HepG2 (cell line): ENCODE data around the gene SSBP4. TPM values are rescaled to one million over a fixed set of nuclear protein-coding genes. Genes with fewer than 3 reads are reported as not detected.

Experiments used
- AGO1 ChIP-seq: fragments of 200-400 bp; formaldehyde crosslinking; IDR thresholded peaks from 2 replicates; pipeline ENCODE4 v1.6.1; 2017; ENCODE audit warnings: mild to moderate bottlenecking, low read depth, low read length, moderate library complexity; ENCODE audit not compliant: poor library complexity, severe bottlenecking
- AKAP8 ChIP-seq: sonication (generic); formaldehyde crosslinking; IDR thresholded peaks from 2 replicates; pipeline ENCODE4 v1.5.1; 2020; ENCODE audit warnings: mild to moderate bottlenecking, missing genetic modification reagents
- CHCHD3 ChIP-seq: sonication (generic); formaldehyde crosslinking; IDR thresholded peaks from 2 replicates; pipeline ENCODE4 v1.8.0; 2022; ENCODE audit warnings: mild to moderate bottlenecking, missing genetic modification reagents, moderate library complexity
- FOXP4 ChIP-seq: sonication (generic); formaldehyde crosslinking; IDR thresholded peaks from 2 replicates; pipeline ENCODE4 v1.4.0; 2020; ENCODE audit warnings: missing genetic modification reagents
- HNRNPK ChIP-seq: fragments of 200-400 bp; formaldehyde crosslinking; IDR thresholded peaks from 2 replicates; pipeline ENCODE4 v1.6.1; 2018; ENCODE audit warnings: low read length, low read depth, moderate library complexity, mild to moderate bottlenecking; ENCODE audit not compliant: poor library complexity, severe bottlenecking
- HOXA7 ChIP-seq: sonication (generic); formaldehyde crosslinking; IDR thresholded peaks from 2 replicates; pipeline ENCODE4 v1.8.1; 2022; ENCODE audit warnings: mild to moderate bottlenecking, missing genetic modification reagents, moderate library complexity
- IKZF4 ChIP-seq: sonication (generic); formaldehyde crosslinking; IDR thresholded peaks from 2 replicates; pipeline ENCODE4 v1.5.1; 2020; ENCODE audit warnings: borderline replicate concordance, mild to moderate bottlenecking, low read depth, missing genetic modification reagents; ENCODE audit errors: not compliant biosample characterization
- KDM6A ChIP-seq: IDR thresholded peaks from 2 replicates; pipeline ENCODE4 v1.6.1; 2016; ENCODE audit warnings: low read depth
- MAFG ChIP-seq: sonication (generic); formaldehyde crosslinking; IDR thresholded peaks from 2 replicates; pipeline ENCODE4 v1.5.1; 2020; ENCODE audit warnings: mild to moderate bottlenecking, missing genetic modification reagents
- RBFOX2 ChIP-seq: fragments of 200-400 bp; formaldehyde crosslinking; IDR thresholded peaks from 2 replicates; pipeline ENCODE4 v1.6.1; 2017; ENCODE audit warnings: low read depth, mild to moderate bottlenecking, low read length
- SALL1 ChIP-seq: sonication (generic); formaldehyde crosslinking; IDR thresholded peaks from 2 replicates; pipeline ENCODE4 v1.8.0; 2022; ENCODE audit warnings: mild to moderate bottlenecking, missing genetic modification reagents
- SMARCC2 ChIP-seq: fragments of 450-650 bp; IDR thresholded peaks from 2 replicates; pipeline ENCODE4 v1.6.1; 2017; ENCODE audit warnings: antibody characterized with exemption, mild to moderate bottlenecking
- TSC22D2 ChIP-seq: sonication (generic); formaldehyde crosslinking; IDR thresholded peaks from 2 replicates; pipeline ENCODE4 v1.5.1; 2020; ENCODE audit warnings: missing genetic modification reagents, mild to moderate bottlenecking, borderline replicate concordance
- ZEB1 ChIP-seq: IDR thresholded peaks from 2 replicates; pipeline ENCODE4 v1.6.1; 2012; ENCODE audit warnings: mild to moderate bottlenecking, low read depth, inconsistent platforms; ENCODE audit not compliant: insufficient replicate concordance
- ZNF343 ChIP-seq: sonication (generic); formaldehyde crosslinking; IDR thresholded peaks from 2 replicates; pipeline ENCODE4 v1.4.0; 2020; ENCODE audit warnings: mild to moderate bottlenecking, missing genetic modification reagents
- ZNF710 ChIP-seq: sonication (generic); formaldehyde crosslinking; IDR thresholded peaks from 2 replicates; pipeline ENCODE4 v1.5.0; 2020; ENCODE audit warnings: mild to moderate bottlenecking, missing genetic modification reagents, borderline replicate concordance
- ZNF724P ChIP-seq: sonication (generic); formaldehyde crosslinking; IDR thresholded peaks from 2 replicates; pipeline ENCODE4 v1.8.0; 2022; ENCODE audit warnings: missing genetic modification reagents, borderline replicate concordance
- ZSCAN29 ChIP-seq: sonication (generic); formaldehyde crosslinking; conservative IDR thresholded peaks from 2 replicates; pipeline ENCODE4 v1.4.0; 2020; ENCODE audit warnings: mild to moderate bottlenecking, missing genetic modification reagents
- polyA plus RNA-seq, 8 experiments: library from polyadenylated mRNA; depleted of rRNA in 3 of 8; stranded (reverse) in 7 of 8; unstranded in 1 of 8; fragments of >200 nt; fragmentation: Illumina TruSeq in 4 of 8; extraction: Trizol in 4 of 8; gene quantifications; 2 replicates each; pipeline versions ENCODE4 v1.2.1 to v1.2.3, GENCODE V29; 2011 to 2016; ENCODE audit warnings: low read depth in 4 of 8, missing spikeins in 1 of 8, mixed read lengths in 1 of 8; ENCODE audit not compliant: insufficient read depth in 1 of 8
- total RNA-seq, 5 experiments: library from RNA; depleted of rRNA; stranded (reverse); fragments of >200 nt; fragmentation: Illumina TruSeq; extraction: Trizol; gene quantifications; 2 replicates each; pipeline ENCODE4 v1.2.3, GENCODE V29; 2016; ENCODE audit warnings: low read depth in 1 of 5

Gene SSBP4
- total and polyA plus RNA-seq, 2 of the 13 experiments (the other 11 are each of a cell fraction or from before 2014, with no cell fraction given), result 20.8 to 39.5 TPM

GRCh38 chr19:18379803-18380747 is 39.1 kb upstream of the SSBP4 start (continued):
- peak; percentile 74; the same call in 1 of the 2 replicates for TF ChIP-seq ZNF710 (CRISPR knock-in tag)
- TF ChIP-seq SMARCC2, result no peak
- TF ChIP-seq ZNF724P (CRISPR knock-in tag), result no peak
- 0 out of 2 replicates have a peak, but pooled peaks have one; percentile 75 for TF ChIP-seq AKAP8 (CRISPR knock-in tag)
- peak; percentile 93 for TF ChIP-seq MAFG
- no peak for TF ChIP-seq HOXA7 (CRISPR knock-in tag)
- no peak for TF ChIP-seq AGO1
- no peak for TF ChIP-seq TSC22D2 (CRISPR knock-in tag)
- peak; percentile 21; the same call in 1 of the 2 replicates for TF ChIP-seq RBFOX2
- TF ChIP-seq HNRNPK, result no peak
- peak; percentile 100 for TF ChIP-seq FOXP4
- TF ChIP-seq SALL1 (CRISPR knock-in tag), result peak; percentile 98
- no peak for TF ChIP-seq IKZF4 (CRISPR knock-in tag)
- 0 out of 2 replicates have a peak, but pooled peaks have one; percentile 60 for TF ChIP-seq ZNF343
- TF ChIP-seq ZSCAN29 (CRISPR knock-in tag), result peak; percentile 95
- TF ChIP-seq ZEB1, result peak; percentile 98
- TF ChIP-seq CHCHD3 (CRISPR knock-in tag), result no peak
- TF ChIP-seq KDM6A (CRISPR knock-in tag), result peak; percentile 88
